NCI-H146 (cell line): ENCODE measurements around the gene MED8.
A peak's percentile ranks its signal among the peaks of the same experiment; 100 is the strongest.

Experiments used
- DNase-seq: peaks from one replicate; lab custom pipeline; 2025; lab: John Stamatoyannopoulos, UW

Gene MED8

DNA sequence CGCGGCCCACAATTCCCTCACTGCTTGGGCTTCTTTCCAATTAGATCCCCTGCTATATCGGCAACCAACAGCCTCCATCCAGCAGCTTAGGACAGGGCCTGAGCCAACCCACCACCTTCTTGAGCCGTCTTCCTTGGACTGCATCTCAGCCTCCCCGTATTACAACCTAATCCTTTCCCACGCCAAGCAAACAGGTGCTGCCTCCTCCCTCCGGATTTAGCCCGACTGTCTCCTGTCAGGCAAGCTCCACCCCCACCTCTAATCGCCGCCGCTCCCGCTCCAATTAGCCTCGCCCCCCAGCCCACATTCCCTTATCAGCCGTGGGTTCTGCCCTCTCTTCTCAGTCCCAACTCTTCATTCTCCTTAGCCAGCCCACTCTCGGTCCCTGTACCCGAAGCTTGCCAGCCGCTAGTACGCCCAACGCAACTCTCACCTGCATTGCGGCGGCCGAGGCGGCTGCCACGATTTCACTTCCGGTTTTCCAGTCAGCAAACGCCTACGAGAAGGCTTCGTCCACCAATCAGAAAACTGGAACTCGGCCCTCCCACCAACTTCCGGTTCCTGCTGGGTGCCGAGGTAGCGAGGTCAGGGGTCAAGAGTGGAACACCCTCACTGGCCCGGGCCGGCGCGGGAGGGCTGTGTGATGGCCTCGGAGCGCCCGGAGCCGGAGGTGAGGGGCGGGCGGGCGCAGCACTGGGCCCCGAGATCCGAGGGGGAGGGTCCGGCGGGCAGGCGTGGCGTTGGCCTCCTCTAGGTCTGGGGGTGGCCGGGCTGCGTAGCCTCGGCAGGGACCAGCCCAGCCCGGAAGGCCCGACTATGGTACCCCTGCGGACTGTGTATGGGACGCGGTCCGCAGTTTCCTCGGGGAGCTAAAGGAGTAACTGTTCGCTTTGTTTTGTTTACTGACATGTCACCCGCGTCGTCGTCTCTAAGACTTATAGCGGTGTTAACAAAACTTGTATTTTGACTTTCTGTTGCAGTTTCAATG lies at the start of gene MED8, which contains the start of gene SZT2:
Gene MED8 (minus strand): TSS at position 475 of the 988 bp plus-strand sequence. CDS start 36 bp downstream, at position 439.
Gene SZT2 (plus strand): TSS at position 574 of the 988 bp plus-strand sequence. CDS start 70 bp downstream, at position 644.
- DNase-seq = peak; percentile 86

DNA sequence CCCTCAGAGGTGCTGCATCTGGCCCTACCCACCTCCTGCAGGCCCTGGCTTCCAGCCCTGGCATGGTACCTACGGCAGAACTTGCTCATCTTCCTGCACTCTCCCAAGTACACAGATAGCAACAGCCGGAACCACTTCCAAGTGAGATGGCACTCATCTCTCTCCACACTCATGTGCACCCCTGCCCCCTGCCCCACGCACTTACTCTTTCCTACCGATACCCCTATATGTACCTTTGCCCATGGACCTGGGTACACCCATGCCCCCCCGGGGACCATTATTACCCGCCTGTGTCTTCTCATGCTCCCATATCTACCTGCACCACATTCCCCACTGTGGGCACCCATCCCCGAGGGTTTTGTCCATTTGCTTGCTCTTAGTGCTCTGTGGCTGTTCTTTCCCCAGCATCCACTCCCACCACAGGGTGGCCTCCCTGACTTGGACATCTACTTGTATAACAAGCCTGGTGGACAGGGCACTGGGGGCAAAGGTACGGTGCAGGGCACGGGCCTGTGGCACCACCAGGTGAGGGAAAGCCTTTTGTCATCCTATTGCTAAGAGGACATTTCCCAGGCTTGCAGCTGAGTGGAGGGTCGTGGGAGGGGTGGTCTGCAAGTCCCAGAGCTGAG lies 49.5 kb upstream of the MED8 start:
- DNase-seq = no peak

DNA sequence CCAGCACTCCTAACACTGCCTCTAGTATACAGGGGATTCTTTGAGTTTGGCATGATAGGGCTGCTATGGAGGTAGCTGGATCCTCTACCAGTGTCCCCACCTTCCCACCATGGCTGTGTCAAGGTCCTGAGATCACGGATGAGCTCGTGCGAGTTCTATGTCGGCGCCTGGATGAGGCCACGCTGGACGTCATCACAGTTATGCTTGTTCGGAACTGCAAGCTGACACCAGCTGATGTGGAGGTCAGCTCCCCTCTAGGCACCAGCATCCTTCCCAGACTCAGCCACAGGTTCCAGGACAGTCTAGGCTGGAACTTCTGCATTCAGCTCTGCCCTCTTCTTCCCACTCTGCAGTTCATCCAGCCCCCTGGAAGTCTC lies 49.0 kb upstream of the MED8 start:
- DNase-seq = no peak

DNA sequence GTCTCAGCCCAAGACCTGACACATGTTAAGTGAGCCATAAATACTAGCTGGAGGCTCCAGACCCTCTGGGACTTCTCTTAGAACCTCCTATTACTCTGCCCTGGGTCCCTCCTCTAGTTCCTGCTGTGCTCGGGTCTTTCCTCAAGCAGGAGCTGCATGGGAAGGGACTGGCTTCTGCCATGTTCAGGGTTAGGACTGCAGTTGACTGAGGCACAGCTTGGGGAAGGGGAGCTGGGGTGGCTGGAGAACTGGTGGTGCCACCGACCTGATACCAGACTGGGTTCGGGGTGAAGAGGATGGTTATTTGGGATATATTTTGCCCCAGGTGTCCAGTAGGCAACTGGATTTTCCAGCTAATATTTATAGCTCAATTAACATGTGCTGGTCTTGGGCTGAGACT lies 48.4 kb upstream of the MED8 start:
- DNase-seq = no peak

- DNase-seq = no peak
Observed at GRCh38 chr1:43437031-43437973, 47.7 kb upstream of the MED8 start.

DNA sequence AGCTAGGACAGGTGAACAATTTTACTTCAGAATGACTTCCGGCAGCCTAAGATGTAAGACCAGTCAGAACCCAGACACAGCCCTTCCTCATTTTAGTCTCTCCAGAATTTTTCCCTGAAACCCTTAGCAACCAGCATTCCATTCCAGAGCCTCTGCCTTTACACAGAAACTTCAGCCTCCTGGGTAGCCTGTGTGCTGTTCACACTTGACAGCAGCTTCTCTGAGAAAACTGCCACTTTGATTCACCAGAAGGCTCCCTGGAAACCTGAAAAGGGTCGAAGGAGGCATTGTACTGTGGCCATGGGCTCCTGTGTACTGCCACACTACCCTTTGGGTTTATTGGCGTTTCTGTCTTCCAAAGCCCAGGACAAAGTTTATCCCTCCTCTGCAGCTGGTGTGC lies 46.8 kb upstream of the MED8 start:
- no peak for DNase-seq

DNA sequence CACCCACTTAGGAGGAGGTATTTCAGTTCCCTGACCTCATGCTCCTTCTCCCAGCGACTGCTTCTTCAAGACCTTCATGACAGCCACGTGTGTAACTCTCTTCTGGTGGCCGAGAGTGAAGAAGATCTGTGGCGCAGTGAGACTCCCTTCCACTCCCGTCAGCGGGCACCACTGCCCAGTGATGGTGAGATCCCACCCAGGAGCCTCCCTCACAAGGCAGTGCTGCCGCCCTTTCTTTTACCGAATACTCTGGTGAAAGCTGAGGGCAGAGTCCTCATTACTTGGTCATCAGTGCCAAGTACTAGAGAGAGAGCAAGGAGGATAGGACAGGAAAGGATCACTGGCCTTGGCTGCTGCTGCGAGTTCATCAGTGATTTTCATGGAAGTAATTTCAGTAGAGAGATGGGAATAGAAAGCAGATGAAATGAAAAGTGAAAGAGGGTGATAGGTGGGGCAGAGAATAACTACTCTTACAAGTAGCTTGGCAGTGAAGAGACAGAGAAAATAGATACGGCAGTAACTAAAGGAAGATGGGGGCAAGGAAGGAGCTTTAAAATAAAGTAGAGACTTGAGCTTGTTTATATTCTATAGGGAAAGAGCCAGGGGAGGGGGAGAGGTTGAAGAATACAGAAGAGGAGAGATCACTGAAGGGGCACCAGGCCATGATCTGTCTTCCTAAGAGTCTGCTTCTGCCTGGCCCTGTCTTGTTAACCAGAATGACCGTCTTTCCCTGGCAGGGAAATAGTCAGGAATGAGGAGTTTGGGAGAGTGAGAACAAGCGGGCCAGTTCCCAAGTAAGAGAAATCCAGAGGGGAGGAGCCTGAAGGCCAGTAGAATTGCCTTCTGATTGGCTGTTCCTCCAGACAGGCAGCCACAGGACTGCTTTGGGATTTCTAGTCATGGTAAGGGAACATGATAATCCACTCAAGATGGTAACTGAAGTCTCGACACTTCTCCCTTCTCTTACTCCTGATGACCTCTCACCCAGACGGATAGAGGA lies 45.8 kb upstream of the MED8 start:
- DNase-seq = no peak

GRCh38 chr1:43434256-43434655 lies 44.7 kb upstream of the MED8 start:
- no peak for DNase-seq

GRCh38 chr1:43432907-43433306 lies 43.3 kb upstream of the MED8 start:
- DNase-seq = no peak

- DNase-seq = no peak
Observed at GRCh38 chr1:43432171-43432860, 42.7 kb upstream of the MED8 start.

DNA sequence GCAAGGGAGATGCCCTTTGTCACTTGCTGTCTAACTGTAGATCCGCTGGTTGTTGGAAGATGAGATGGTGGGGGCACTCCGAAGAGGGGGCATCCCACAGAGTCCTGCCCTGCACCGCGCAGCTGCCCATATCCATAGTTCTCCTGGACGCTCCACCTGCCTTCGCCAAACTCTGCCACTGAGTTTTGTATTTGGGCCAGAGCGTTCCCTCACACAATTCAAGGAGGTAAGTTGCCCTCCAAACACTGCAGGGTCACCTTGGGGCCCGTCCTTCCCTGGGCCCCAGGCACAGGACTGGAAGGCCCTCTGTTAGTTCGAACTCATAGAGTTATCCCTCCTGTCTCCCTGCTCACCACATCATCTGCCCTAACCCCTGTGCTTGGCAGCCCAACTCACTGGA lies 42.1 kb upstream of the MED8 start:
- no peak for DNase-seq

DNA sequence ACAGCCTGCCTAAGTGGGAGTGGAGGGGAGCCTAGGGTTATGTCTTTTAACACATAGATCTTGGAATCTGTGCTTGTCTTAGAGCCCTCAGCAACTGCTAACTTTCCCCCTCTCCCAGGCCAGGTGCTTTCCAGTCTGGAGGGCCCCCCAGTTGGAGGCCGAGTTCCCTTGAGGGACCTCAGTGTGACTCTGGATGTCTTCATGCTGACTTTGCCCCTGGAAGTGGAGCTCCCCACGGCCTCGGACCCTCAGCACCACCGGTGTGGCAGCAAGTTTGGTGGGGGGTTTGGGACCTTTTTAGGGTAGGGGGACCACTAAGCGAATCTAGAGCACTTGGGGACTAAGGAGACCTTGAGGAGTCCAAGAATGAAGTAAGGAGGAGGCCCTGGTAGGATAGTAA lies 41.2 kb upstream of the MED8 start:
- DNase-seq = no peak

DNA sequence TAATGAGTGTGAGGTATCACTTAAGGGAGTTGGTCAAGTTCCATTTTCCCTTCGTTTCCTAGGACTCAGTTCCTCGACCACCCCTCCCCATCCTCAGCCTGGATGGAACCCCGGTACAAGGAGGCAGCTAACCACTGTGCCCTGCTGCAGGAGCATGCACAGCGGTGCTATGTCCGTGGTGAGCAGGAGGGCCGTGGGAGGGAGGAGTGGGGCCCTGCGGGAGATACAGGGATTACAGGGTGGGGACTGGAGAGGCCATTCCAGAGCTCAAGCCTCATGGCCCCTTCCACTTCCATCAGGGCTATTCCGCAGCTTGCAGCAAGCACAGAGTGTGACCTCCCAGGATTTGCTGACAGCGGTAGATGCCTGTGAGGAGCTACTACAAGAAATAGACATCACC lies 38.3 kb upstream of the MED8 start:
- DNase-seq = no peak

DNA sequence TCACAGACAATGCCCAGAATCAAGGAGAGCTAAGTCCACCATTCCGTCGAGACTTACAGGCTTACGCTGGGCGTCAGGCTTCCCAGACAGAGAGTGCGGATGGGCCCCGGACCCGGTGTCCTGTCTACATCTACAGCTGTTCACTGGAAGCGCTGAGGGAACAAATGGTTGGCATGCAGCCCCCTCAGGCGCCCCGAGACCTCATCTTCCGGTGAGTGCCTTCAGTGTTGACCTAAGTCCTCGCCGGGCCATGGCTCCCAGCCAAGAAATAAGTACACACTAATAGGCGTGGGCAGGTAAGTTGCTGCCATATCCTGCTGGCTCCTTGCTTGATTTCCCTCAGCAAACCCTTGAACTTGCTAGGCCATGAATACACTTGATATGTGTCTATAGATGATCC lies 37.9 kb upstream of the MED8 start:
- no peak for DNase-seq

- no peak for DNase-seq
Observed at GRCh38 chr1:43426221-43426620, 36.6 kb upstream of the MED8 start.

- no peak for DNase-seq
Observed at GRCh38 chr1:43425045-43425444, 35.4 kb upstream of the MED8 start.

GRCh38 chr1:43423672-43424550 lies 34.3 kb upstream of the MED8 start:
- no peak for DNase-seq

- no peak for DNase-seq
Observed at GRCh38 chr1:43422995-43423671, 33.5 kb upstream of the MED8 start.
